Left renal cortex interstitium (tissue), 4 donors: Measurements from ENCODE around the gene SLC52A1. TPM values are rescaled to one million over a fixed set of nuclear protein-coding genes. Genes with fewer than 3 reads are reported as not detected.
"Not testable (repeated sequence)": the region's sequence is repeated elsewhere in the genome, so short reads cannot be mapped to it uniquely, and the experiment has no call there.

Source experiments
- DNase-seq, 4 donors: peaks; one replicate each; pipeline ENCODE4 v3.0.0-alpha.2; 2013; ENCODE audit warnings: low read depth in 4 of 4, low spot score in 2 of 4, missing footprints in 1 of 4
- polyA plus RNA-seq, 4 donors: library from polyadenylated mRNA; unstranded; fragments of 120-200 nt; gene quantifications; one replicate each; pipeline ENCODE4 v1.2.1, GENCODE V29; 2013; ENCODE audit not compliant: insufficient read length in 4 of 4

The SLC52A1 gene
- polyA plus RNA-seq: under 1 TPM; 0.21 to 0.51 (median 0.36) TPM

DNA sequence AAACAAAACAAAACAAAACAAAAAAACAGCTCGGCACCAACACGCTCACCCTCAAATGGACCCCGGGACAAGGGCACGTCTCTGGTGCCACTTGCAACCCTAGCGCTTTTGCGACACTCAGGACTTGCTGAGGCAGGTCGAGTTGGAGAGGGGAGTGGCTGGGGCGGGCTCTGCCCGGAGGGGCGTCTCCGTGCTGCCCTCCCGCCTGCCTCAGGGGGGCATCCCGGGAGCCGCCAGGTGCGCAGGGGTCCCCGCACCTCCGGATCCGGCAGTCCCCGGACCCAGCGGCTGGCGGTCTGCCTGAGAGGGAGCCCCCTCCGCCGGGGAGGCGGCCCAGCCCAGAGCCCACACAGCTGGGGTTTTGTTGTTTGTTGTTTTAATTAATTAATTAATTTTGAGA, at the start of gene SLC52A1:
Gene SLC52A1 (minus strand): TSS at position 112 of the 400 bp plus-strand sequence. CDS start 820 bp downstream, outside the sequence.
- DNase-seq: no peak

DNA sequence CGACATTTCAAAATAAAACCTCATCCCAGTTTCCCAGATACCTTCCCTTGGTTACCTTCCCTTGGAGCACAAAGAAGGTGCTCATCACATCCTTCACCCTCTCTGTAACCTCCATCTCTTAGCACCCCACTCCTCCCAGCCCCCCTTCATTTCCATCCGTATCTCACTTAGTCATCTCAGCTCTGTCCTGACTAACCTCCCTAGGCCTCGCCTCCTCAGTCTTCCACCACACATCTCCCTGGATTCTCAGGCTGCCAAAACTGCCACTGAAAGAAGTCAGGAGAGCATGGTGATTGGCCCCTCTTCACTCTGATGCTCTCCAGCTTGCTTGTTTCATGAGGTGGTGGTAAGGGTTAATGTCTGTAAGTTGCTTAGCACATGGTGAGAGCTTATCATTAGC, 45.4 kb upstream of the SLC52A1 start:
- DNase-seq: no peak

DNA sequence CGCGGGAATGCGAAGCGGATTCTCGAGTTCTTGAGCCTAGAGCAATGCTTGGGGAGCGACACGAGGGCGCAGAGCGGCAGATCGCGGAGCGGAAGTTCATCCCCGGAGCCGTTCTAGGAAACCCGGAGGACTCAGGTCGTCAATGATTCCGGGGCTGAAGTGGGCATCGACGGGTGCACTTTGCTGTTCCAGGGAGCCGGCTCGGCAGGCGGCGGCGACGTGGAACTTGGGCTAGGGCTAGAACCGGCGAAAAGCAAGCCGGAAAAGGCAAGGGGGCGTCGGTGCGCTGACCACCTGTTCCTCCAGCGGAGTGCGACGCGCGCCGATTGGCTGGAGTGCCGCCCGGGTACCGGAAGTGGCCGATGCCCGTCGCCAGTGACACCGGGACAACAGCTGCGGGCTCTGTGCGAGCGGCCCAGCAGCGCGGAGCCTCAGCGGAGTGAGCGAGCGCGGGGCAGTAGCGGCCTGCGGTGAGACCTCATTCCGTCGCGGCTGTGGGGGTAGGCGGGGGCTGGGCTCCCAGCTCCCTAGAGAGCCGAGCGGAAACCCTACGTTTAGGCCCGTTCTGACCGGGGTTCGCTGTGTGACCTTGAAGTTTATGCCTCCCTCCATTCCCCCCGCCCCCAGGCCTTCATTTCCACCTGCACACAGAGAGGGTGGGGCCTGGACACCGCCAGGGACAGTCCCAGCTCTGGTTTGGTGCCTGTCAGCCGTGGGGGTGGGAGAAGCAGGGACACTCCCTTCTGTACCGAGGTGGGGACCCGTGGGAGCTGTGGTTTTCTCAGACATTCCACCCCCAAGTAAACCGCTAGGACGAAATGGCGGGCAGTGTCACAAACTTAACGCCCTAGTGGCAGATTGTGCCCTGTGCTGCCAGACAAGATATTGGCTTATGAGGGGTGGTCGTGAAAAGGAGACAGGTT, 43.1 kb upstream of the SLC52A1 start, which contains the start of gene ZFP3:
Gene ZFP3 (plus strand): TSS at position 362 of the 923 bp plus-strand sequence. CDS start 13,038 bp downstream, outside the sequence.
- DNase-seq: peak; percentile 74 to 82 (median 76)

GRCh38 chr17:5077781-5078105, 42.5 kb upstream of the SLC52A1 start:
- DNase-seq: no peak

- DNase-seq: not testable (repeated sequence)
Measured at GRCh38 chr17:5077275-5077674, 42.0 kb upstream of the SLC52A1 start.

DNA sequence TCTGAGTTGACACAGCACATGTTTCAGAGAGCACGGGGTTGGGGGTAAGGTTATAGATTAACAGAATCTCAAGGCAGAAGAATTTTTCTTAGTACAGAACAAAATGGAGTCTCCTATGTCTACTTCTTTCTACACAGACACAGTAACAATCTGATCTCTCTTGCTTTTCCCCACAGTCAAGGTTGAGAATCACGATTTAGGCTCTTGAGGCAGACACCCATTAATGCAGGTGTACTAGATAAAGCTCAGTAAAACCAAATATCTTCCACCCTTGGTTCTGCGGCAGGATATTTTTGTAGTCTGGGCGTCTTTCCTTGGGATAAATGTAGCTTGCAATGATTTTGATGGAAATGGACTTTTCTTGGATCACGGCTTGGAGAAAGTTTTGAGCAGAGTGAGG, 40.2 kb upstream of the SLC52A1 start:
- not testable (repeated sequence) for DNase-seq

DNA sequence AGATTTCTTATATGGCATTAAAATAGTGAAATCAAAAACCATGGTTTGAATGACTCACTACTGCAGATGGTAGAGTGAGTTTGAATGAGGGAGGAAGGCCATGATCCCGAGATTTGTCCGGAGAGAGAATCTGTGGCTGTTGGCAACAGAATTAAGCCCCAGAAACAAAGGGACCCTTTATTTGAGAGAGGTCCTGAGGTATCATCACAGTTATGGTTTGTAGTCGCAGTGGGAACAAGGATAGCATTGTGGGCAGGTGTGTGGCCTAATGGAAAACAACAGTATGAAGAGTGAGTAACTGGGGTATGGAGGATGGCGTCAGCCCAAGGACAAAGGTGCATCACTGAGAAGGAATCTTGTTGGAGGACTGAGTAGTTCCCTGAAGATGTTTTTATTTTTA, 34.5 kb upstream of the SLC52A1 start:
- DNase-seq: no peak

DNA sequence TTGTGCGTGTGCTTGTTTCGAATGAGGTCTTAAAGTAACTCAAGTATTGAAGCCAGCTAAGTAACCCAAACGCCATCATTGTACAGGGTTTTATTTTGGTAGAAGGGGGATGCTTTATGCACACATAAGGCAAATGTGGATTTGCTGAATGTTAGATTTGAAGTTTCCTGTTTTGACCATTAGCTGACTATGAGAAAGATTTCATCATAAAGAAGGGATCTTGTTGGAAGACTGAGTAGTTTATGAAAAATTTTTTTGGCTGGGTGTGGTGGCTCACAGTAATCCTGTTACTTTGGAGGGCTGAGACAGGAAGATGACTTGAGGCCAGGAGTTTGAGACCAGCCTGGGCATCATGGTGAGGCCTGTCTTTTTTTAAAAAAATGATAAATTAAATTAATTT, 33.0 kb upstream of the SLC52A1 start:
- no peak for DNase-seq

DNA sequence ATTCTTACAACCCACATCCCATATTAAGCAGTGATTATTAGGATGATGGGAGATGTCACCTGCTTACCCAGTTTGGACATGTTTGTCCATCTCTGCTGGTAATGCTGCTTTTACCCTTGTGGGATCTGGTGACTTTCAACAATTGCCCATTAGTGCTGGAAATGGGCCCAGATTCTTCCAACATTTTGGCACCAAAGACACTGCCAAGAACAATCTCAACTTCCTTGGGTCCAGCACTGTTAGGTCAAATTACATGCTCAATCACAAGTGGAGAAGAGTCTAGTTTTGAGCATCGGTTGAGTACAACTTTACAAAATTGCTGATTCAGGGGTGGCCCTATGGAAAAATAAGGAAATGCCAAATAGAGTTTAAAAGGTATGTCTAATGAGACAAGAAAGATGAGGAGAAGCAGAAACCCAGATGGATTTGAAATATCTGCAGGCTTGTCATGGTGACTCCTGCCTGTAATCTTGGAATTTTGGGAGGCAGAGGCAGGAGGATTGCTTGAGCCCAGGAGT, 30.1 kb upstream of the SLC52A1 start:
- no peak for DNase-seq

- DNase-seq: no peak
Measured at GRCh38 chr17:5055543-5055942, 20.3 kb upstream of the SLC52A1 start.

DNA sequence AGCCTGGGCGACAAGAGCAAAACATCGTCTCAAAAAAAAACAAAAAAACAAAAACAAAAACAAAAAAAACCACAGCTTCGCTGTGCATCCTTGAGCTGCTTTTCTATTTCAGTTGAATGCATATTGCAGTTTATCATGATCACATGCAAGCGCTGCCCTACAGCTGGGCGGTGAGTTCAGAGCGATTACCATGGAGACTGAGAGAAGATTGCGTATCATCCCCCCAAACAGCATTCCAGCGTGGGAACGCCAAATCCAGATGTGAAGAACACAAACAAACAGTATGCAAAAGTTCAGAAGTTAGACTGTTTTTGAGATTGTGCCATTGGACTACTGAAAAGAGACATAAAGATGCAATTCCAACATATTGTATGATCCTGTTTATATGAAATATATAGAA, 15.1 kb upstream of the SLC52A1 start:
- no peak for DNase-seq

GRCh38 chr17:5049314-5049841, 14.2 kb upstream of the SLC52A1 start:
- DNase-seq: no peak

GRCh38 chr17:5047446-5047845, 12.2 kb upstream of the SLC52A1 start:
- DNase-seq: no peak

DNA sequence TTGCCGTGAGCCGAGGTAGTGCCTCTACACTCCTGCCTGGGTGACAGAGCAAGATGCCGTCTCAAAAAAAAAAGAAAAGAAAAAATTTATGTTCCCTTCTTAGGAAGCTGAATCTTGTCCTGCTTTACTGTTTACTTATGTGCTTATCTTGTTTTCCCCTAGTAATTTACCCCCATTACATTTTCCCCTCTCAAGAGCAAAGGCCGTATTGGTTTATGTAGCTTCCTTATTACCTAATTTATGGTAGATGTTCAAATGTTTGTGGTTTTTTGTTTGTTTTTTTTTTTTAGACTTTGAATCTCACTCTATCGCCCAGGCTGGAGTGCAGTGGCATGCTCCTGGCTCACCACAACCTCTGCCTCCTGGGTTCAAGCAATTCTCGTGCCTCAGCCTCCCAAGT, 10.3 kb upstream of the SLC52A1 start:
- no peak for DNase-seq

- DNase-seq: no peak
Measured at GRCh38 chr17:5044630-5045029, 9.4 kb upstream of the SLC52A1 start.

DNA sequence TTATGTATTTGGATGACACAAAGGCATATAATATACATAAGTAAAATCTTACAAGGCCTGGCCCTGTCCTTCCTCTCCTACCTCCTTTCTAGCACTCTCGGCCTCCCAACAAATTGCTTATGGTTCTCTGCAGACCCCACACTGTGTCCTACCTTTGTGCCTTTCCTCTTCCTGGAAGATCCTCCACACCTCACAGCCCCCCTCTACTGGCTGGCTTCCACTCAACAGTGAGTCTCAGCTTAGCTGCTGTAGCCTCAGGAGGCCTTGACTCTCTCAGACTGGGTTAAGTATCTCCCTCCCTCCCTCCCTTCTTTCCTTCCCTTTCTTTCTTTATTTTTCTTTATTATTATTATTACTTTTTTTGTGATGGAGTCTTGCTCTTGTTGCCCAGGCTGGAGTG, 8.3 kb upstream of the SLC52A1 start:
- no peak for DNase-seq

DNA sequence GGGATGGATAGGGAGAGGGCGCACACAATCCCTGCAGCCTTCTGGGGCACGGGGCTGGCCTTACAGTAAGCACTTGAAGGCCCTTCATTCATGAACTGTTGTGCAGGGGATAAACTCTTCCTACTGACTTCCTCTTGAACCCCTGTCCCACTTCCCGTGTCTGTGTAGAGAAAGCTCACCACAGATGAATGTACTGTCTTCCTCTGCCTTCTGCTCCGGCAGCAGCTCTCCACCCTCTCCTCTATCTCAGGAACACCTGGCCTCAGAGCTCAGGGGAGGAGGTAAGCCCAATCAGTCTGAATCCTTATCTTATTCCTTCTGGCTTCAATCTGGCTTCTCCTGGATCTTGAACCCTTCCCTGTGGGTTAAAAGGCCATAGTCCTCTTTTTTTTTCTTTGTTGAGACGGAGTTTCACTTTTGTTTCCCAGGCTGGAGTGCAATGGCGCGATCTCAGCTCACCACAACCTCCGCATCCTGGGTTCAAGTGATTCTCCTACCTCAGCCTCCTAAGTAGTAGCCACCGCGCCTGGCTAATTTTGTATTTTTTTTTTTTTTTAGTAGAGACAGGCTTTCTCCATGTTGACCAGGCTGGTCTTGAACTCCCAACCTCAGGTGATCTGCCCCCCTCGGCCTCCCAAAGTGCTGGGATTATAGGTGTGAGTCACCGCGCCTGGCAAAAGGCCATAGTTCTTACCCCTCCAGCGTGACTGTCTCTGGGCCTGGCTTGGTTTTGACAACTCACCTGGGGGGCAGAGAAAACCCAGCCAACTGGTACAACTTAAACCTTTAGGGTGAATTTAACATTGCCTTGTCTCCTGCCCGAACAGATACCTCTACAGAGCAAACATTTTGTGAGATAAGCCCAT, 7.2 kb upstream of the SLC52A1 start:
- no peak for DNase-seq

GRCh38 chr17:5034651-5035050, 575 bp downstream of the SLC52A1 start:
- no peak for DNase-seq

GRCh38 chr17:5034063-5034462, 1.2 kb downstream of the SLC52A1 start:
- no peak for DNase-seq

DNA sequence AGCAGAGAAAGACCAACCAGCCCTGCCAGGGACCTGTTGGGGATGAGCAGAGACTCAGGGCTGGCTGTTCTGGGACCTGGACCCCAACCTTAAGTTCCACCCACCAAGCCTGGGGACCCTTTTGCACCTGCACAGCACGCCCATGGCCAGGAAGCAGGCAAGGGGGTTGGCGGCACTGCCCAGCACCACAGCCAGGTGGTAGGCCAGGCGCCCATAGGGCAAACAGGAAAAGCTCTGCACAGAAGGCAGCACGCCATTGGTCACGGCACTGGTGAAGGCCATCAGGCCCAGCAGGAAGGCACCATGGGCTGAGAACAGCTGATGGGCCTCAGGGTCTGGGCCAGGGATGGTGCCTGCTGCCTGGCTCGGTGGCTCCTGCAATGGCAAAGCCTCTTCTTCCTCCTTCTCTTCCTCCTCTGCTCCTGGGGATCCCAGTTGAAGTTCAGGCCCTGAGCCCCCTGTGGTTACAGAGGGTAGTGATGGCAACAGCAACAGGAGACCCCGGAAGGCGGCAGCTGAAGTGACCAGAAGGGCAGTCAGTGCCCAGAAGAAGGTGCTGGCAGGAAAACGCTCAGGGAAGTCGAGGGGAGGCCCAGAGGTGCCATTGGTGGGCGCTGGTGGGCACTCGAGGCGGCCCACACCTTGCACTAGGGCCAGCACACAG, 1.7 kb downstream of the SLC52A1 start:
- no peak for DNase-seq
